ENCODE results near the gene PCDH15. TPM values are rescaled to one million over a fixed set of nuclear protein-coding genes. Genes with fewer than 3 reads are reported as not detected.

Gene PCDH15
- total and polyA plus RNA-seq, 2 of the 4 experiments (the other 2 are of a cell fraction) = not detected

DNA sequence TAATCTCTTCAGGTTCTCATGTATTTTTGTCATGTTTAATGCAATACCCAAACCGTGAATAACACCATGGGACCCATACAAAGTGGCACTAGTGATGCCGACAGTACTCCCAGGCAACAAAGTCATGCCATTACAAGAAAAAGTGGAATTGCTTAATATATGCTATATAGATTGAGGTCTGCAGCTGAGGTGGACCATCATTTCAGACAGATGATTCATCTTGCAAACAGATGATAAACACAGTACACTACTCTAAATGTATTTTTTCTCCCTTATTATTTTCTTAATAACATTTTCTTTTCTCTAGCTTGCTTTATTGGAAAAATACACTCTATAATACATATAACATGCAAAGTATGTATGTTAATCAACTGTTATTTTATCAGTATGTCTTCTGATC lies 14.6 kb upstream of the PCDH15 start:
- Histone ChIP-seq H2AFZ (replicated peaks; ENCODE audit: low read length, poor library complexity) (no peak overlapping the region), H3K27me3 (ENCODE audit: control insufficient read depth, insufficient read depth, low read length) (no peaks in the 10 kb centered on the region), H3K14ac (replicated peaks; ENCODE audit: low read depth, low read length) (no peak overlapping the region), H3K9me3 (ENCODE audit: control insufficient read depth, insufficient read depth, low read length) (no peaks in the 10 kb centered on the region), H3K23ac (ENCODE audit: low read depth, low read length) (no peak overlapping the region), H3K27ac (ENCODE audit: insufficient read depth, low read length) (no peak overlapping the region), H3K4me2 (ENCODE audit: low read depth, low read length) (no peak overlapping the region), H3K9ac (ENCODE audit: low read depth, low read length) (no peak overlapping the region), H3K4me1 (ENCODE audit: control insufficient read depth, insufficient read depth, low read length) (no peaks in the 10 kb centered on the region), H2AK9ac (replicated peaks; ENCODE audit: low read depth, low read length, poor library complexity) (no peak overlapping the region), H3K36me3 (ENCODE audit: control insufficient read depth, insufficient read depth, low read length) (no peaks in the 10 kb centered on the region), H3K4me3 (ENCODE audit: insufficient read depth, low read depth, low read length) (no peak overlapping the region), H4K20me1 (ENCODE audit: insufficient read depth, low read length) (no peaks in the 10 kb centered on the region), H2BK20ac (ENCODE audit: low read depth, low read length) (no peak overlapping the region), H3K4ac (ENCODE audit: low read depth, low read length) (no peak overlapping the region), H4K91ac (ENCODE audit: insufficient read depth, low read depth, low read length) (no peak overlapping the region), H2BK120ac (ENCODE audit: low read depth, low read length) (no peak overlapping the region), H3K18ac (ENCODE audit: low read depth, low read length) (no peak overlapping the region), H2BK5ac (ENCODE audit: low read depth, low read length, poor library complexity, severe bottlenecking) (no peak overlapping the region), H4K8ac (ENCODE audit: low read depth in 2 of 2, low read length in 2 of 2) (no peak overlapping the region), H3K9me1 (ENCODE audit: insufficient read depth, low read length) (no peaks in the 10 kb centered on the region), H3K56ac (ENCODE audit: extremely low read depth, insufficient read depth, low read length) (no peak overlapping the region), H3K79me1 (ENCODE audit: low read depth in 1 of 2, low read length in 2 of 2) (no peaks in the 10 kb centered on the region), H4K5ac (ENCODE audit: low read depth, low read length) (no peak overlapping the region), H2BK15ac (ENCODE audit: low read depth, low read length) (no peak overlapping the region), H2AK5ac (ENCODE audit: low read depth, low read length) (no peak overlapping the region)
- no CpG with 5 or more reads among the region's 2 CpGs for WGBS, 2 experiments (ENCODE audit: extremely low coverage in 2 of 2, insufficient read length in 1 of 2)
- BruUV-seq (replicated peaks) = no TSS peak
- TF ChIP-seq RCOR1 (IDR thresholded peaks at IDR 0.05; ENCODE audit: insufficient replicate concordance, low read length) = no peak
- no peak for TF ChIP-seq SMC3 (IDR thresholded peaks at IDR 0.05; ENCODE audit: low read depth, low read length)
- CTCF ChIA-PET = no interaction called here
- ATAC-seq (ENCODE audit: low read depth) (no peak), DNase-seq (no peak)
- intact Hi-C loops (cut with micrococcal nuclease) (no loop called here), dilution Hi-C loops (cut with HindIII; ENCODE audit: low sequenced_read_pairs, unreplicated experiment) (no loop called here), in situ Hi-C loops (cut with MboI; ENCODE audit: low sequenced_read_pairs) (no loop called here)
- POLR2A ChIA-PET (ENCODE audit: unreplicated experiment) = no interaction called here

Data from IMR-90 (cell line).